GM12874 (cell line): Measurements from ENCODE around the gene THSD7A.

Experiments
- TF ChIP-seq, protein P1 (sequence below): IDR thresholded peaks from 2 replicates; pipeline ENCODE4 v1.5.1; 2011; ENCODE audit warnings: low read depth, mild to moderate bottlenecking, control low read depth, low read length, moderate library complexity; ENCODE audit not compliant: insufficient read depth

THSD7A gene

GRCh38 chr7:11541330-11541729 lies 290.7 kb downstream of the THSD7A start:
- TF ChIP-seq, protein P1, sequence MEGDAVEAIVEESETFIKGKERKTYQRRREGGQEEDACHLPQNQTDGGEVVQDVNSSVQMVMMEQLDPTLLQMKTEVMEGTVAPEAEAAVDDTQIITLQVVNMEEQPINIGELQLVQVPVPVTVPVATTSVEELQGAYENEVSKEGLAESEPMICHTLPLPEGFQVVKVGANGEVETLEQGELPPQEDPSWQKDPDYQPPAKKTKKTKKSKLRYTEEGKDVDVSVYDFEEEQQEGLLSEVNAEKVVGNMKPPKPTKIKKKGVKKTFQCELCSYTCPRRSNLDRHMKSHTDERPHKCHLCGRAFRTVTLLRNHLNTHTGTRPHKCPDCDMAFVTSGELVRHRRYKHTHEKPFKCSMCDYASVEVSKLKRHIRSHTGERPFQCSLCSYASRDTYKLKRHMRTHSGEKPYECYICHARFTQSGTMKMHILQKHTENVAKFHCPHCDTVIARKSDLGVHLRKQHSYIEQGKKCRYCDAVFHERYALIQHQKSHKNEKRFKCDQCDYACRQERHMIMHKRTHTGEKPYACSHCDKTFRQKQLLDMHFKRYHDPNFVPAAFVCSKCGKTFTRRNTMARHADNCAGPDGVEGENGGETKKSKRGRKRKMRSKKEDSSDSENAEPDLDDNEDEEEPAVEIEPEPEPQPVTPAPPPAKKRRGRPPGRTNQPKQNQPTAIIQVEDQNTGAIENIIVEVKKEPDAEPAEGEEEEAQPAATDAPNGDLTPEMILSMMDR: no peak

- TF ChIP-seq, protein P1: no peak
Measured at GRCh38 chr7:11540271-11540761, 291.7 kb downstream of the THSD7A start.

DNA sequence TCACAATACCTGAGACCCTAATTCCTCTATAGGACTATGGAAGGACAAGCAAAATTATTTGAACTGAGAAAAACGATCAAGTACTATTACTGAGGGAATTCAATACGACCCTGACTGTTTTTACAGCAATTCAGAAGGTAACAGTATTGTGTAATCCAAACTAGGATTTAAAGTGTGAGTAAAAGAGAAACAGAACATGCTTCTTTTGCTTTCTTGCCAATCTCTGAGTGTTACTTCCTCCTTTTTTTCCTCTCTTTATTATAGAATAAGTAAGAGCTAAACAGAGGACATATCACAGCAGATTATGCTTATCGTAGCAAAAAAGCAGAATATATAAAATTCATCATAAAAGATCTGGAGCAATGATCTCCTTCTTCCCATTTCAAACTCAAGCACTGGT lies 292.1 kb downstream of the THSD7A start:
- TF ChIP-seq, protein P1: no peak

DNA sequence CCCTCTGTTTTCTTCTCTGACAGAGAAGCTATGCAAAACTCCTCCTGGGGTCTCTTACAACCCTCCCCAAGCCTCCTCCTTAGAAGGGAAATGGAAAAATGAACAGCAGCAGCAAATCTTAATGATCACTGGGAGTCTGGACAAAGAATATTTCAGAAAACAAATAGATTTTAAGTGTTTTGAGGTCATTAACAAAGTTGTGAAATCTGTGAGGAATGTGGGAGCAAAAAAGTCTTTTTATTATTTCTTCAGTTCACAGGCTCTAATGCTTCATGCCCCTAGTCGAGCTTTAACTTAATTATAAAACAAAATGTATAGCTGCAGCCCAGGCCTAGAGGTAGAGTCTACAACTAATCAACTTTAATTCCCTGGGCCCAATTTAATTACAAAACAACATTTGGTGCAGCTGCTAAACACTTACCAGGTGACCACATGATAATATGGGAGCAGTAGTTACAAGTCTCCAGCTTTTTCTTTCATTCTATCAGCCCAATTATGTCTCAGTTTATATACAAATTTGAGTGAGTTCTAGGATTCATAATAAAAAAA lies 293.2 kb downstream of the THSD7A start:
- TF ChIP-seq, protein P1: no peak

GRCh38 chr7:11533229-11533820 lies 298.7 kb downstream of the THSD7A start:
- TF ChIP-seq, protein P1: no peak

DNA sequence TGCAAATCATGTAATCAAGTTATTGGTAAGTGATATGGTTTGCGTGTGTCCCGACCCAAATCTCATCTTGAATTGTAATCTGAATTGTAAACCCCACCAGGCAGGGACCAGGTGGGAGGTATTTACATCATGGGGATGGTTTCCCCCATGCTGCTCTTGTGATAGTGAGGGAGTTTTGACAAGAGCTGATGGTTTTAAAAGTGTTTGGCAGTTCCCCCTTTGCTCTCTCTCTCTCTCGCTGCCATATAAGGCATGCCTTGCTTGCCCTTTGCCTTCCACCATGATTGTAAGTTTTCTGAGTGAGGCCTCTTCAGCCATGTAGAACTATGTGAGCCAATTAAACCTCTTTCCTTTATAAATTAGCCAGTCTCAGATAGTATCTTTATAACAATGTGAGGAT lies 302.6 kb downstream of the THSD7A start:
- TF ChIP-seq, protein P1: no peak

DNA sequence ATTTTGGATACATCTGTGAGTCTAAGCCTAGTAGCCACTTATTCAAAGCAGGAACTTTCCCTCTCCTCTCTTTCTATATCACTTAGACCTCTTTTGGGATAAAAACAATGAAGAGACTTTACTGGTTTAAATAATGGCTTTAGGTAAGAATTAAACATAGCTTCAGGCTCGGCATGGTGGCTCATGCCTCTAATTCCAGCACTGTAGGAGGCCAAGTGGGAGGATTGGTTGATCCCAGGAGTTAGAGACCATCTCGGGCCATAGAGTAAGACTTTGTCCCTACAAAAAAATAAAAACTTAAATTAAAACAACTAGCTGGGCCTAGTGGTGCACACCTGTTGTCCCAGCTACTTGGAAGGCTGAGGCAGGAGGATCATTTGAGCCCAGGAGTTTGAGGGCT lies 304.3 kb downstream of the THSD7A start:
- TF ChIP-seq, protein P1: no peak
